ENCODE results near the gene AS3MT.

Gene AS3MT, protein sequence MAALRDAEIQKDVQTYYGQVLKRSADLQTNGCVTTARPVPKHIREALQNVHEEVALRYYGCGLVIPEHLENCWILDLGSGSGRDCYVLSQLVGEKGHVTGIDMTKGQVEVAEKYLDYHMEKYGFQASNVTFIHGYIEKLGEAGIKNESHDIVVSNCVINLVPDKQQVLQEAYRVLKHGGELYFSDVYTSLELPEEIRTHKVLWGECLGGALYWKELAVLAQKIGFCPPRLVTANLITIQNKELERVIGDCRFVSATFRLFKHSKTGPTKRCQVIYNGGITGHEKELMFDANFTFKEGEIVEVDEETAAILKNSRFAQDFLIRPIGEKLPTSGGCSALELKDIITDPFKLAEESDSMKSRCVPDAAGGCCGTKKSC

DNA sequence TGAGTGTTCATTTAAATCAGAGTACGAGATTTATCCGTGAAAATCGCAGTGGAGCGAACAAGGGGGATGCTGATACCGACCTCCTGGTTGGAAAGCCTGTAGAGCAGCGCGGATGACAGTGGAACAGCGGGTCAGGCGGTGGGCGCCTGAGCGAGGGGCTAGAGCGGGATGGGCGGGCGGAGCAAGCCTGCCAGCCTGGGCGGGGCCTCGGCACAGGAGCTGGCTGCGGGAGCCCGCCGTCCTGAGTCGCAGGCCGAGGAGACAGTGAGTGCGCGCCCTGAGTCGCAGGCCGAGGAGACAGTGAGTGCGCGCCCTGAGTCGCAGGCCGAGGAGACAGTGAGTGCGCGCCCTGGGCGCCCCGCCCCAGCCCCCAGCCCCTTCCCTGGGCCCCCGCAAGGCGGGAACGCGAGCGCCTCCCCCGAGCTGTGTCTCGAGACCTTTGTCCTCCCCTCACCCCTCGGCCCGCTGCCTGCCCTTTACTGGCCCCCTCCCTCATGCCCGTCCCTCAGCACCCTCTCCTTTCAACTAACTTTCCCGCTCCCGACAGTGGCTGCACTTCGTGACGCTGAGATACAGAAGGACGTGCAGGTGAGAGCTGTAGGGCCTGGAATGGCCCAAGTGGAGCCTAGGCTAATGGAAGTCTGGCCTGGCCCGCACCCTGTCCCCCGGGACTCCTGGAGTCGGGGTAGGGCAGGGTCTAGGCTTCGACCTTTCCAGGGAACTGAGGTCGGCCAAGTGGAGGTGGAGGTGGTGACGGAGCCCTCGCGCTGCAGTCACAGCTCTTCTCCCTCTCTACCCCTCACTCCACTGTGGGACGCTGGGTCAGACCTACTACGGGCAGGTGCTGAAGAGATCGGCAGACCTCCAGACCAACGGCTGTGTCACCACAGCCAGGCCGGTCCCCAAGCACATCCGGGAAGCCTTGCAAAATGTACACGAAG is at the start of gene AS3MT:
Gene AS3MT (plus strand): TSS at position 213 of the 941 bp plus-strand sequence. CDS start 123 bp downstream, at position 336.
- TF ChIP-seq, protein P1, sequence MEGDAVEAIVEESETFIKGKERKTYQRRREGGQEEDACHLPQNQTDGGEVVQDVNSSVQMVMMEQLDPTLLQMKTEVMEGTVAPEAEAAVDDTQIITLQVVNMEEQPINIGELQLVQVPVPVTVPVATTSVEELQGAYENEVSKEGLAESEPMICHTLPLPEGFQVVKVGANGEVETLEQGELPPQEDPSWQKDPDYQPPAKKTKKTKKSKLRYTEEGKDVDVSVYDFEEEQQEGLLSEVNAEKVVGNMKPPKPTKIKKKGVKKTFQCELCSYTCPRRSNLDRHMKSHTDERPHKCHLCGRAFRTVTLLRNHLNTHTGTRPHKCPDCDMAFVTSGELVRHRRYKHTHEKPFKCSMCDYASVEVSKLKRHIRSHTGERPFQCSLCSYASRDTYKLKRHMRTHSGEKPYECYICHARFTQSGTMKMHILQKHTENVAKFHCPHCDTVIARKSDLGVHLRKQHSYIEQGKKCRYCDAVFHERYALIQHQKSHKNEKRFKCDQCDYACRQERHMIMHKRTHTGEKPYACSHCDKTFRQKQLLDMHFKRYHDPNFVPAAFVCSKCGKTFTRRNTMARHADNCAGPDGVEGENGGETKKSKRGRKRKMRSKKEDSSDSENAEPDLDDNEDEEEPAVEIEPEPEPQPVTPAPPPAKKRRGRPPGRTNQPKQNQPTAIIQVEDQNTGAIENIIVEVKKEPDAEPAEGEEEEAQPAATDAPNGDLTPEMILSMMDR (IDR thresholded peaks at IDR 0.05) = no peak

DNA sequence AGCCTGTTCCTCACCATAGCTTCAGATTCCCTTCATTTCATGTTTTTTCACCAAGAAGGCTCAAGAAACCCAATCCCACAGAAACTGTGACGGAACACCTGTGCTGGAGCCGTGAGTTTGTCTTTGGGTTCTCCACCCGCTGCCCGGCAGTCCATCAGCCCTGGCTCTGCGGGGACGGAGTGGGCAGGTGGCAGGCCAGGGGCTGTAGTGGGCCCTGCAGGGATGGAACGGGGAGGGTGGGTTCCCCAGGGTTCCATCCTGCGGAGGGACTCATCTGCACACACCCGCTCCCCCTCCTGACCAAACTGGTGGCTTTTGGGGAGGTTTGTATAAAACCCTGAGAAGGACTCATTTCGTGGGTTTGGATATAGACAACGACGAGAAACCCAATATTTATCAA is 47.0 kb upstream of the AS3MT start:
- TF ChIP-seq, protein P1 (IDR thresholded peaks at IDR 0.05) = no peak

DNA sequence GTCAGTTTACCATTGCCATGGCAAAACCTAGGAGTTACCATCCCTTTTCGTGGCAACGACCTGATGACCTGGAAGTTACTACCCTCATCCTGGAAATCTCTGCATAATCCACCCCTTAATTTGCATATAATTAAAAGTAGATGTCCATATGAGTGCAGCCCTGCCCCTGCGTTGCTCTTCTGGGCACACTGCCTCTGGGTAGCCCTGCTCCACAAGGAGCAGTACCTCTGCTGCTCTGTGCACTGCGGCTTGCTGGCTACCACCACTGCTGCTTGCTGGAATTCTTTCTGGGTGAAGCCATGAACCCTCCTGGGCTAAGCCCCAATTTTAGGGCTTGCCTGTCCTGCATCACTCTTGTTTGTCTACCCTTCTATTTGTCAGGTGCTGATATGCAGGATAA is 44.6 kb upstream of the AS3MT start:
- TF ChIP-seq, protein P1 (IDR thresholded peaks at IDR 0.05) = no peak

DNA sequence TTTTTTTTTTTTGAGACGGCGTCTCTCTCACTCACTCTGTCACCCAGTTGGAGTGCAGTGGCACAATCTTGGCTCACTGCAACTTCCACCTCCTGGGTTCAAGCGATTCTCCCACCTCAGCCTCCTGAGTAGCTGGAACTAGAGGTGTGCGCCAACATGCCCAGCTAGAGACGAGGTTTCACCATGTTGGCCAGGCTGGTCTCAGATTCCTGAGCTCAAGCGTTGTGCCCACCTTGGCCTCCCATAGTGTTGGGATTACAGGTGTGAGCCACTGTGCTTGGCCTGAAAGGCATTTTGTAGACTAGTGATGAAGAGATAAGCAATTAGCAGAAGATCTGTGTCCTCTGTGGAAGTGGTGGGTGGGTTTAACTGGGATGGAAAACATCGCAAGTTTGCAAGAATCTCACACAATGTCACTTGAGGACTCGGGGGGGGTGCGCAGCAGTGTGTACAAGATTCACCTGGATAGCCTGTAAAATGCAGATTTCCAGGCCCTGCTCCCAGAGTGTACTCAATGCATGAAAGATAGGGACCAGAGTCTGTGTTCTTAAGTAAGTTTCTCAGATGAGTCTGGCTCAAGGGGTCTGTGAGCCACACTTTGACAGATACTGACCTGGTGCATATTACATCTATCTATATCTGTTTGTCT is 43.0 kb upstream of the AS3MT start:
- TF ChIP-seq, protein P1 (IDR thresholded peaks at IDR 0.05) = no peak

DNA sequence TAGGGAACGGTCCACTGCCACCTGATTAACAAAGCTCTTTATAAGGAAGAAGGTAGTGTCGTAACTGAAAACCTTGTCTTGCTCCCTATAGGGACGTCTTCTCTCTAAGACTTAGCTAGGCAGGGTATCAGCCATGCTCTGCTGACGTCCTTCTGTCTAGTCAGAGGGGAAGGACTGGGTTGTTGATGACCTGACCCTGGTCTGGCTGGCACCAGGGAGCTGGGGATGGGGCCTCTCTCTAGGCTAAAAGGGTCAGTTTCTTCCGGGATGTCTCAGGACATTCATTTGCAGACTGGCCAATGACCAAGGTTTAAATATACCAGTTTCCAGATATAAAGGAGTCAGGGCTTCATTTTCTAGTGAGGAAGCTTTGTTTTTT is 41.7 kb upstream of the AS3MT start:
- TF ChIP-seq, protein P1 (IDR thresholded peaks at IDR 0.05) = no peak

DNA sequence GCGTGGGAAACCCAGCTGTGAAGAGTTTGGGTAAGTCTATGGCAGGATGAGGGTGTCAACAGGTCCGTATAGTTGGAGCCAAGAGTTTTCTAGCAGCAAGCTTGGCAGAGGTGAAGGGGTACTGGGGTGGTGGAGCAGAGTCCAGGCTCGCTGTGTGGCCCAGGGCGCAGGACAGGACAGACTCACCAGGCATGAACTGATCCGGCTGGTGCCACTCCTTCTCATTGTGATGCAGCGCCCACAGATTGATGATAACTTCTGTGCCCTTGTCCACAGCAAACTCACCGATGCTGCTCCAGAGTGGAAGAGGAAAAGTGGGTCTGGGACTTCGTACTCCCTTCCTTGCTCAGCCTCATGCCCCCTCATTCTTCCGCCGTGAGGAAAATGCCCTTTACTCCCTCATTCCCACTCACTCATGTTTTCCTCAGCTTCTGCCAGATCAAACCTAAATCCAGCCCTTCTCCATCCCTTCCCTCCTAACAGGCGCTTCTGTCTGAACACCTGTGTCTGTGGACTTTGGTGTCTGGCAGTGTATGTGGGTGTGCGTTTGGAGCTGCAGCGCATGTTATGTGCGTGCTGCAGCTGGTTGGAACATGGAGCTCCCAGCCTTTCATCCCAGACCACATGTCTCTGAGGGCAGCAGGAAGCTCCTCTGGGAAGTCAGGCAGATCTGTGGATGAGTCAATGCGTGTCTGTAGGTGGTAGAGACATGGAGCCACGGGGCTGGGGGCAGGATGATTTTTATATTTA is 37.8 kb upstream of the AS3MT start:
- TF ChIP-seq, protein P1 (IDR thresholded peaks at IDR 0.05) = no peak

DNA sequence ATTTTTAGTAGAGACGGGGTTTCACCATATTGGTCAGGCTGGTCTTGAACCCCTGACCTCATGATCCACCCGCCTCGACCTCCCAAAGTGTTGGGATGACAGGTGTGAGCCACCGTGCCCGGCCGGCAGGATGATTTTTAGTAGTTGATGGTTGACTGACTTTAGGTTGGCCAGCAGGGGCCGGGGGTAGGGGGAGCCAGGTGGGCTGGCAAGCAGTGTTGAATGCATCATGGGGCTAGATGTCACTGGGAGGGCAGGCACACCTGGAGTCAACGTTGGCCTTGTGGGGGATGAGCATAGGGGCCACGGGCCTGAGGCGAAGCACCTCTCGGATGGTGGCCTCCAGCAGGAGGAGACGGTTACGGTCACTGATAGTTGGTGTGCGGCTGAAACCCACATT is 37.0 kb upstream of the AS3MT start:
- TF ChIP-seq, protein P1 (IDR thresholded peaks at IDR 0.05) = no peak

Data from LNCAP (cell line).